Loucy (cell line): ENCODE results near the gene SLC22A4.

Experiments used
- H2AFZ ChIP-seq: fragments of 200-600 bp; sonication (generic); 2 replicates; pipeline ENCODE4 v1.6.0; 2016; ENCODE audit warnings: antibody characterized with exemption, mild to moderate bottlenecking, low read length, moderate library complexity
- H3F3A ChIP-seq: fragments of 200-600 bp; 2 replicates; pipeline ENCODE4 v1.6.0; 2016; ENCODE audit warnings: antibody characterized with exemption, low read depth, mild to moderate bottlenecking
- H3K27me3 ChIP-seq: fragments of 200-600 bp; sonication (generic); 2 replicates; pipeline ENCODE4 v1.6.1; 2014; ENCODE audit warnings: low read length, mild to moderate bottlenecking; ENCODE audit not compliant: insufficient read depth, poor library complexity, severe bottlenecking
- H3K36me3 ChIP-seq: fragments of 200-600 bp; sonication (generic); 2 replicates; pipeline ENCODE4 v1.6.1; 2016; ENCODE audit warnings: low read length; ENCODE audit not compliant: insufficient read depth
- H3K4me1 ChIP-seq: fragments of 200-600 bp; sonication (generic); 2 replicates; pipeline ENCODE4 v1.5.1; 2014; ENCODE audit warnings: low read length, mild to moderate bottlenecking; ENCODE audit not compliant: insufficient read depth, poor library complexity, severe bottlenecking
- H3K4me2 ChIP-seq: fragments of 200-600 bp; sonication (generic); 2 replicates; pipeline ENCODE4 v1.6.0; 2014; ENCODE audit warnings: antibody characterized with exemption, low read length, low read depth, mild to moderate bottlenecking; ENCODE audit not compliant: poor library complexity, severe bottlenecking
- H3K4me3 ChIP-seq: fragments of 200-600 bp; sonication (generic); 2 replicates; pipeline ENCODE4 v1.5.1; 2014; ENCODE audit warnings: low read length, mild to moderate bottlenecking, mixed read lengths; ENCODE audit not compliant: poor library complexity, severe bottlenecking
- H3K79me2 ChIP-seq: fragments of 200-600 bp; sonication (generic); 2 replicates; pipeline ENCODE4 v1.6.1; 2014; ENCODE audit warnings: low read length; ENCODE audit not compliant: insufficient read depth
- H3K9ac ChIP-seq: fragments of 200-600 bp; sonication (generic); 2 replicates; pipeline ENCODE4 v1.6.0; 2014; ENCODE audit warnings: mild to moderate bottlenecking, low read depth, low read length, moderate library complexity; ENCODE audit not compliant: poor library complexity, severe bottlenecking
- H3K9me2 ChIP-seq: fragments of 200-600 bp; sonication (generic); replicated peaks from 2 replicates; pipeline ENCODE4 v1.6.1; 2016; ENCODE audit warnings: low read depth, low read length, mixed read lengths
- H3K9me3 ChIP-seq: fragments of 200-600 bp; sonication (generic); 2 replicates; pipeline ENCODE4 v1.6.1; 2014; ENCODE audit warnings: mild to moderate bottlenecking, antibody characterized with exemption, low read length, low read depth; ENCODE audit not compliant: insufficient read depth
- H4K20me1 ChIP-seq: fragments of 200-600 bp; sonication (generic); 2 replicates; pipeline ENCODE4 v1.6.0; 2014; ENCODE audit warnings: antibody characterized with exemption, low read length, mild to moderate bottlenecking; ENCODE audit not compliant: insufficient read depth, poor library complexity, severe bottlenecking
- EZH2phosphoT487 ChIP-seq: fragments of 200-600 bp; IDR thresholded peaks from 2 replicates; pipeline ENCODE4 v1.6.1; 2018; ENCODE audit warnings: antibody characterized with exemption, mild to moderate bottlenecking, moderate library complexity, borderline replicate concordance
- TF ChIP-seq, protein P1 (sequence below): fragments of 200-600 bp; sonication (generic); conservative IDR thresholded peaks from 2 replicates; pipeline ENCODE4 v1.5.1; 2014; ENCODE audit warnings: mild to moderate bottlenecking, antibody characterized with exemption, low read length

The SLC22A4 gene

DNA sequence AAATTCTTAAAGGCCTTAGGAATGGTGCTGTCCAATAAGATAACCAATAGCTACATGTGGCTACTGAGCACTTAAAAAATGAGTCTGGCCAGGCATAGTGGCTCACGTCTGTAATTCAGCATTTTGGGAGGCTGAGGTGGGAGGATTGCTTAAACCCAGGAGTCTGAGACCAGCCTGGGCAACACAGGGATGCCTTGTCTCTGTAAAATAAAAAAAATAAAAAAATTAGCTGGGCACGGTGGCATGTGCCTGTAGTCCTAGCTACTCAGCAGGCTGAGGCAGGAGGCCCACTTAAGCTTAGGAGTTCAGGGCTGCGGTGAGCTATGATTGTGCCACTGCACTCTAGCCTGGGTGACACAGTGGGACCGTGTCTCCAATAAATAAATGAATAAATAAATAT is 74.0 kb downstream of the SLC22A4 start:
- no peaks in the 10 kb centered on the region for H3K79me2 ChIP-seq
- no peaks in the 10 kb centered on the region for H3K9me2 ChIP-seq
- no peak overlapping the region for H3K9ac ChIP-seq
- no peaks in the 10 kb centered on the region for H3K36me3 ChIP-seq
- H3K27me3 ChIP-seq, result no peaks in the 10 kb centered on the region
- TF ChIP-seq, protein P1, sequence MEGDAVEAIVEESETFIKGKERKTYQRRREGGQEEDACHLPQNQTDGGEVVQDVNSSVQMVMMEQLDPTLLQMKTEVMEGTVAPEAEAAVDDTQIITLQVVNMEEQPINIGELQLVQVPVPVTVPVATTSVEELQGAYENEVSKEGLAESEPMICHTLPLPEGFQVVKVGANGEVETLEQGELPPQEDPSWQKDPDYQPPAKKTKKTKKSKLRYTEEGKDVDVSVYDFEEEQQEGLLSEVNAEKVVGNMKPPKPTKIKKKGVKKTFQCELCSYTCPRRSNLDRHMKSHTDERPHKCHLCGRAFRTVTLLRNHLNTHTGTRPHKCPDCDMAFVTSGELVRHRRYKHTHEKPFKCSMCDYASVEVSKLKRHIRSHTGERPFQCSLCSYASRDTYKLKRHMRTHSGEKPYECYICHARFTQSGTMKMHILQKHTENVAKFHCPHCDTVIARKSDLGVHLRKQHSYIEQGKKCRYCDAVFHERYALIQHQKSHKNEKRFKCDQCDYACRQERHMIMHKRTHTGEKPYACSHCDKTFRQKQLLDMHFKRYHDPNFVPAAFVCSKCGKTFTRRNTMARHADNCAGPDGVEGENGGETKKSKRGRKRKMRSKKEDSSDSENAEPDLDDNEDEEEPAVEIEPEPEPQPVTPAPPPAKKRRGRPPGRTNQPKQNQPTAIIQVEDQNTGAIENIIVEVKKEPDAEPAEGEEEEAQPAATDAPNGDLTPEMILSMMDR, result no peak
- no peaks in the 10 kb centered on the region for H4K20me1 ChIP-seq
- H3K4me1 ChIP-seq, result no peaks in the 10 kb centered on the region
- no peaks in the 10 kb centered on the region for H3K9me3 ChIP-seq
- no peak overlapping the region for H3K4me2 ChIP-seq
- no peak overlapping the region for H3K4me3 ChIP-seq
- H3F3A ChIP-seq, result no peaks in the 10 kb centered on the region
- H2AFZ ChIP-seq, result no peak overlapping the region

DNA sequence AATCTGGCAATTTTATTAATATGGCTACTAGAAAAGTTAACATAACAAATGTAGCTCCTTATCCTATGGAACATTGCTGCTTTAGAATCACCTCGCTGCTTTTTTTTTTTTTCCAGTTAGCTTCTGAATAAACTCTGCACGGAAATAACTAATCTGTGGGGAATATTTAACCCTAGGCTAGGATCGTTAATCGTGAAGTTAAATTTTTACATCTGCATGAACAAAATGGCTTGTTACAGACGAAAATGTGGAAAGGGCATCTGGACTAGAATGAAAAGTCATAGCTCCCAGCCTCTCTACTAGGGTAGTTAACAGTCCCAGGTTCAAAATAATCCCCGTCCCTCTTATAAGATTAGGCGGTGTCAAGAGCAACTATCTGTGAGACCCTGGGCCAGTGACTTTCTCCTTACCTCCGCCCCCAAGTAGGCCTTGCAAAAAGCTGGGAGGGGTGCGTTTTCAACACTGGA is 74.8 kb downstream of the SLC22A4 start:
- H3K9me3 ChIP-seq, result no peaks in the 10 kb centered on the region
- H3K4me1 ChIP-seq, result no peaks in the 10 kb centered on the region
- H3F3A ChIP-seq, result no peaks in the 10 kb centered on the region
- H4K20me1 ChIP-seq, result no peaks in the 10 kb centered on the region
- H3K9ac ChIP-seq, result peak overlapping the region; percentile 50
- H3K27me3 ChIP-seq, result no peaks in the 10 kb centered on the region
- peak overlapping the region; percentile 61 for H3K4me3 ChIP-seq
- no peaks in the 10 kb centered on the region for H3K36me3 ChIP-seq
- H3K9me2 ChIP-seq, result no peaks in the 10 kb centered on the region
- peak overlapping the region; percentile 88 for H2AFZ ChIP-seq
- no peak for TF ChIP-seq EZH2phosphoT487
- TF ChIP-seq, protein P1, result no peak
- peak overlapping the region; percentile 42 for H3K4me2 ChIP-seq
- no peaks in the 10 kb centered on the region for H3K79me2 ChIP-seq

DNA sequence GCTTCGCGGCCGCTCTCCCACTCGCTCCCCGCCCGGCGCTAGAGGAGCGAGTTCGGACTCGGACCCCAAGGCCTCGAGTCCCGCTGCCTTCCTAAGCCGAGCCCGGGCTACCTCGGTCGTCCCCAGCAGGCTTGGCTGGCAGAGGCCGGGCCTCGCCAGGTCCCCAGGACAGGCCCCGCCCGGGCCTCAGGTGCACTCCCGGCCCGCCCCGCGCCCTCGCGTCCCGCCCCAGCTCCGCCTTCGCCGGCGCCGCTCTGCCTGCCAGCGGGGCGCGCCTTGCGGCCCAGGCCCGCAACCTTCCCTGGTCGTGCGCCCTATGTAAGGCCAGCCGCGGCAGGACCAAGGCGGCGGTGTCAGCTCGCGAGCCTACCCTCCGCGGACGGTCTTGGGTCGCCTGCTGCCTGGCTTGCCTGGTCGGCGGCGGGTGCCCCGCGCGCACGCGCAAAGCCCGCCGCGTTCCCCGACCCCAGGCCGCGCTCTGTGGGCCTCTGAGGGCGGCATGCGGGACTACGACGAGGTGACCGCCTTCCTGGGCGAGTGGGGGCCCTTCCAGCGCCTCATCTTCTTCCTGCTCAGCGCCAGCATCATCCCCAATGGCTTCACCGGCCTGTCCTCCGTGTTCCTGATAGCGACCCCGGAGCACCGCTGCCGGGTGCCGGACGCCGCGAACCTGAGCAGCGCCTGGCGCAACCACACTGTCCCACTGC is 75.4 kb downstream of the SLC22A4 start, which contains the start of gene SLC22A5:
Gene SLC22A5 (plus strand): TSS at position 237 of the 707 bp plus-strand sequence. CDS start 263 bp downstream, at position 500.
- Histone ChIP-seq H2AFZ (peak within 1 kb of the TSS; percentile 88), H3K27me3 (no peaks in the 10 kb centered on the region), H3K9ac (peak within 1 kb of the TSS; percentile 50), H3K9me2 (no peaks in the 10 kb centered on the region), H3K4me1 (no peaks in the 10 kb centered on the region), H3F3A (no peaks in the 10 kb centered on the region), H4K20me1 (no peaks in the 10 kb centered on the region), H3K4me3 (peak within 1 kb of the TSS; percentile 61), H3K4me2 (peak within 1 kb of the TSS; percentile 42), H3K36me3 (no peaks in the 10 kb centered on the region), H3K79me2 (no peaks in the 10 kb centered on the region), H3K9me3 (no peaks in the 10 kb centered on the region)
- TF ChIP-seq, protein P1, result no peak
- TF ChIP-seq EZH2phosphoT487, result no peak
